Keratinocyte (primary cell): ENCODE results near the gene BCAS4. TPM values are rescaled to one million over a fixed set of nuclear protein-coding genes. Genes with fewer than 3 reads are reported as not detected.

Experiments
- DNase-seq: peaks from one replicate; pipeline ENCODE4 v3.0.0-alpha.2; 2011; ENCODE audit warnings: low read depth, missing footprints, low spot score
- FAIRE-seq: peaks from 2 replicates; lab custom pipeline; 2011; peaks lifted over from hg19 to GRCh38; lab: Jason Lieb, UNC
- H2AFZ ChIP-seq: 2 replicates; pipeline ENCODE4 v1.6.0; 2012; ENCODE audit warnings: low read length, control low read depth, inconsistent platforms; ENCODE audit not compliant: control insufficient read depth
- H3K27ac ChIP-seq: 2 replicates; pipeline ENCODE4 v1.5.1; 2011; ENCODE audit warnings: low read length; ENCODE audit not compliant: control insufficient read depth, insufficient read depth
- H3K27me3 ChIP-seq: 3 replicates; pipeline ENCODE4 v1.6.0; 2011; ENCODE audit warnings: low read length; ENCODE audit not compliant: control insufficient read depth, insufficient read depth; ENCODE audit errors: extremely low read depth
- H3K36me3 ChIP-seq, 2 experiments: 2 replicates in 1 of 2; 3 replicates in 1 of 2; pipeline ENCODE4 v1.5.1; 2011; ENCODE audit warnings: low read length in 2 of 2, mild to moderate bottlenecking in 1 of 2; ENCODE audit not compliant: control insufficient read depth in 2 of 2, insufficient read depth in 2 of 2; ENCODE audit errors: extremely low read depth in 1 of 2
- H3K4me1 ChIP-seq: 3 replicates; pipeline ENCODE4 v1.5.1; 2011; ENCODE audit warnings: low read length; ENCODE audit not compliant: control insufficient read depth, insufficient read depth; ENCODE audit errors: extremely low read depth
- H3K4me2 ChIP-seq: 3 replicates; pipeline ENCODE4 v1.6.0; 2011; ENCODE audit warnings: low read depth, low read length; ENCODE audit not compliant: control insufficient read depth, insufficient read depth; ENCODE audit errors: extremely low read depth
- H3K4me3 ChIP-seq, 3 experiments: fragments of 200-600 bp in 1 of 3; sonication (generic) in 1 of 3; 2 replicates in 2 of 3; 3 replicates in 1 of 3; pipeline ENCODE4 v1.5.1; 2011 to 2016; ENCODE audit warnings: low read length in 3 of 3, mild to moderate bottlenecking in 3 of 3, control low read depth in 2 of 3, inconsistent platforms in 1 of 3, low read depth in 1 of 3, mixed read lengths in 1 of 3, mixed run types in 1 of 3, moderate library complexity in 1 of 3; ENCODE audit not compliant: control insufficient read depth in 2 of 3, insufficient read depth in 2 of 3; ENCODE audit errors: extremely low read depth in 1 of 3
- H3K79me2 ChIP-seq: 2 replicates; pipeline ENCODE4 v1.6.0; 2012; ENCODE audit warnings: low read length; ENCODE audit not compliant: control insufficient read depth, insufficient read depth
- H3K9ac ChIP-seq: 3 replicates; pipeline ENCODE4 v1.6.0; 2011; ENCODE audit warnings: low read length; ENCODE audit not compliant: control insufficient read depth, insufficient read depth; ENCODE audit errors: extremely low read depth
- H3K9me1 ChIP-seq: 3 replicates; pipeline ENCODE4 v1.6.0; 2011; ENCODE audit warnings: low read length; ENCODE audit not compliant: control insufficient read depth, insufficient read depth; ENCODE audit errors: extremely low read depth
- H3K9me3 ChIP-seq: 2 replicates; pipeline ENCODE4 v1.5.1; 2012; ENCODE audit warnings: low read depth, low read length; ENCODE audit not compliant: control insufficient read depth
- H4K20me1 ChIP-seq: 3 replicates; pipeline ENCODE4 v1.6.0; 2011; ENCODE audit warnings: low read length; ENCODE audit not compliant: control insufficient read depth, insufficient read depth; ENCODE audit errors: extremely low read depth
- EZH2 ChIP-seq: IDR thresholded peaks from one replicate; pipeline ENCODE4 v1.6.1; 2012; ENCODE audit warnings: inconsistent platforms, mild to moderate bottlenecking, low read length, moderate library complexity
- dilution Hi-C: fragments of 300-500 bp; cut with MboI; formaldehyde crosslinking; loops from one replicate; pipeline ENCODE4 v1.7.0; 2020; ENCODE audit warnings: low sequenced_read_pairs; ENCODE audit not compliant: extremely low pct_ligation_motif_present
- polyA plus RNA-seq, 5 experiments: library from polyadenylated mRNA; depleted of rRNA in 3 of 5; stranded (reverse) in 3 of 5; stranded (forward) in 1 of 5; unstranded in 1 of 5; fragments of >200 nt; gene quantifications; 1 replicate in 1 of 5; 2 replicates in 3 of 5; 3 replicates in 1 of 5; pipeline versions ENCODE4 v1.2.1 to v1.2.3, GENCODE V29; 2011 to 2012; ENCODE audit warnings: missing spikeins in 2 of 5, low read depth in 1 of 5, low replicate concordance in 1 of 5
- TF ChIP-seq, protein P1 (sequence below), 3 experiments: IDR thresholded peaks in 1 of 3; conservative IDR thresholded peaks in 1 of 3; optimal IDR thresholded peaks in 1 of 3; 2 replicates in 2 of 3; 3 replicates in 1 of 3; pipeline versions ENCODE3 to v1.5.1; 2011; ENCODE audit warnings: low read length in 3 of 3, mild to moderate bottlenecking in 3 of 3, moderate library complexity in 2 of 3, control low read depth in 1 of 3, inconsistent platforms in 1 of 3; ENCODE audit not compliant: insufficient read depth in 2 of 3; ENCODE audit errors: extremely low read depth in 1 of 3

The BCAS4 gene
- polyA plus RNA-seq, 1 donor (not counting 4 experiments of a cell fraction or from before 2014, with no cell fraction given), result 13.8 TPM

GRCh38 chr20:50788045-50788991, 6.5 kb upstream of the BCAS4 start:
- Histone ChIP-seq H3K4me1 (peaks cover 16% of the 10 kb centered on the region), H3K36me3 (no peaks in the 10 kb centered on the region), H3K27ac (no peak overlapping the region), H4K20me1 (no peaks in the 10 kb centered on the region), H3K79me2 (no peaks in the 10 kb centered on the region), H3K4me3 (no peak overlapping the region), H3K4me2 (no peak overlapping the region), H3K27me3 (no peaks in the 10 kb centered on the region), H3K9me3 (no peaks in the 10 kb centered on the region), H3K9me1 (no peaks in the 10 kb centered on the region), H2AFZ (no peak overlapping the region), H3K9ac (no peak overlapping the region)
- no peak for DNase-seq
- TF ChIP-seq, protein P1, sequence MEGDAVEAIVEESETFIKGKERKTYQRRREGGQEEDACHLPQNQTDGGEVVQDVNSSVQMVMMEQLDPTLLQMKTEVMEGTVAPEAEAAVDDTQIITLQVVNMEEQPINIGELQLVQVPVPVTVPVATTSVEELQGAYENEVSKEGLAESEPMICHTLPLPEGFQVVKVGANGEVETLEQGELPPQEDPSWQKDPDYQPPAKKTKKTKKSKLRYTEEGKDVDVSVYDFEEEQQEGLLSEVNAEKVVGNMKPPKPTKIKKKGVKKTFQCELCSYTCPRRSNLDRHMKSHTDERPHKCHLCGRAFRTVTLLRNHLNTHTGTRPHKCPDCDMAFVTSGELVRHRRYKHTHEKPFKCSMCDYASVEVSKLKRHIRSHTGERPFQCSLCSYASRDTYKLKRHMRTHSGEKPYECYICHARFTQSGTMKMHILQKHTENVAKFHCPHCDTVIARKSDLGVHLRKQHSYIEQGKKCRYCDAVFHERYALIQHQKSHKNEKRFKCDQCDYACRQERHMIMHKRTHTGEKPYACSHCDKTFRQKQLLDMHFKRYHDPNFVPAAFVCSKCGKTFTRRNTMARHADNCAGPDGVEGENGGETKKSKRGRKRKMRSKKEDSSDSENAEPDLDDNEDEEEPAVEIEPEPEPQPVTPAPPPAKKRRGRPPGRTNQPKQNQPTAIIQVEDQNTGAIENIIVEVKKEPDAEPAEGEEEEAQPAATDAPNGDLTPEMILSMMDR (optimal IDR thresholded peaks at IDR 0.05 in 1 of 3, IDR thresholded peaks at IDR 0.05 in 1 of 3, conservative IDR thresholded peaks at IDR 0.05 in 1 of 3; ENCODE audit: extremely low read depth in 1 of 3, insufficient read depth in 2 of 3, low read length in 3 of 3), result peak in 1 of 3 experiments; percentile 27
- TF ChIP-seq EZH2, result no peak
- dilution Hi-C loops, result no loop called here
- no peak for FAIRE-seq

DNA sequence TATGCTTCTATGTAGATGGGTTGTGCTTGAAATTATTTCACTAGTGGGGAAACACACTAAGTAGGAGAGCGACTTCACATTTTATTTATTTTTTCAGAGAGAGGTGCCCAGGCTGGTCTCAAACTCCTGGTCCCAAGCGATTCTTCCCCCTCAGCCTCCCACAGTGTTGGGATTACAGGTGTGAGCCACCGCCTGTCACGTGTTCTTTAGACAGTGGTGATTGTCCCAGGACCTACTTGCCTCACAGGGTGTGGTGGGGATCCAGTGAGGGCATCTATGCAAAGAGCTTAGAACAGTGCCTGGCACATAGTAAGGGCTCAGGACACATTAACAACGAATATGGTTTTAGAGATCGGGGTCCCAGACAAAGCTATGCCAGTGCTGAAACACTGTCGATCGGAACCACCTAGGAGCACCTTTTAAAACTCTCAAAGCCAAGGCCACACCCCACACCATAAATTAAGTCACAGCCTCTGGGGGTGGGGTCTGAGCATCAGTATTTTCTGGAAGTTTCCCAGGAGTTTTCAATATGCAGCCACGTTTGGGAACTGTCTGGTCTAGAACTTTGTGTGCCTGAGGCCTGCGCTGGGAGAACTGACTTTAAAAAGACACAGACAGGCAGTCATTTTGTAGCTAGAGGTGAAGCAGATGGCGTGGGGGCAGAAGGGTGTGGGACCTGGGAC, 4.8 kb upstream of the BCAS4 start:
- peaks cover 20% of the 10 kb centered on the region for H3K4me1 ChIP-seq
- dilution Hi-C loops, result no loop called here
- FAIRE-seq (no peak), DNase-seq (no peak)
- no peaks in the 10 kb centered on the region for H3K27me3 ChIP-seq
- H3K4me3 ChIP-seq, result no peak overlapping the region
- H3K9ac ChIP-seq, result peak overlapping the region; percentile 85
- no peaks in the 10 kb centered on the region for H3K9me1 ChIP-seq
- no peaks in the 10 kb centered on the region for H3K9me3 ChIP-seq
- H4K20me1 ChIP-seq, result no peaks in the 10 kb centered on the region
- peak overlapping the region; percentile 93 for H2AFZ ChIP-seq
- TF ChIP-seq EZH2, result no peak
- TF ChIP-seq, protein P1 (optimal IDR thresholded peaks at IDR 0.05 in 1 of 3, IDR thresholded peaks at IDR 0.05 in 1 of 3, conservative IDR thresholded peaks at IDR 0.05 in 1 of 3; ENCODE audit: extremely low read depth in 1 of 3, insufficient read depth in 2 of 3, low read length in 3 of 3), result no peak
- H3K79me2 ChIP-seq, result no peaks in the 10 kb centered on the region
- no peaks in the 10 kb centered on the region for H3K36me3 ChIP-seq
- peak overlapping the region; percentile 74 for H3K4me2 ChIP-seq
- peak overlapping the region; percentile 96 for H3K27ac ChIP-seq
